ENCODE measurements around the gene ZNRD2. TPM values are rescaled to one million over a fixed set of nuclear protein-coding genes. Genes with fewer than 3 reads are reported as not detected.

The ZNRD2 gene
- total RNA-seq, 2 experiments from 2014 or later: 38.7 to 39.9 TPM

- no peaks in the 10 kb centered on the region for H3K27me3 ChIP-seq (ENCODE audit: control insufficient read depth in 1 of 2, insufficient read depth in 2 of 2, low read length in 2 of 2)
- no peaks in the 10 kb centered on the region for H3K9me3 ChIP-seq (ENCODE audit: control insufficient read depth in 1 of 2, insufficient read depth in 1 of 2, low read length in 2 of 2)
- H3K36me3 ChIP-seq (ENCODE audit: insufficient read depth, low read length): peaks cover 16% of the 10 kb centered on the region
- ATAC-seq (ENCODE audit: poor library complexity) (no peak), DNase-seq (peak in 2 of 14 experiments; percentile 35 to 60)
- peaks cover 70% of the 10 kb centered on the region for H3K4me1 Mint-ChIP-seq (ENCODE audit: low read depth)
- no peaks in the 10 kb centered on the region for H3K27me3 Mint-ChIP-seq
- POLR2A ChIA-PET: interaction anchor here (0.9 to 4.3 kb wide), 11 partner anchors 12 to 132 kb away, joined by 3 to 31 read pairs (median 9); partner anchors contain the start of genes EHBP1L1, FAM89B, NEAT1 and PCNX3
- peaks cover 41% of the 10 kb centered on the region for H3K36me3 Mint-ChIP-seq (ENCODE audit: low read depth)
- CTCF ChIA-PET: interaction anchor here (4.0 kb wide), 1 partner anchor 14 kb away, joined by 21 read pairs; no protein-coding TSS in a partner anchor
- H3K4me1 ChIP-seq (ENCODE audit: insufficient read depth, low read length): peaks cover 79% of the 10 kb centered on the region
- TF ChIP-seq, protein P1, sequence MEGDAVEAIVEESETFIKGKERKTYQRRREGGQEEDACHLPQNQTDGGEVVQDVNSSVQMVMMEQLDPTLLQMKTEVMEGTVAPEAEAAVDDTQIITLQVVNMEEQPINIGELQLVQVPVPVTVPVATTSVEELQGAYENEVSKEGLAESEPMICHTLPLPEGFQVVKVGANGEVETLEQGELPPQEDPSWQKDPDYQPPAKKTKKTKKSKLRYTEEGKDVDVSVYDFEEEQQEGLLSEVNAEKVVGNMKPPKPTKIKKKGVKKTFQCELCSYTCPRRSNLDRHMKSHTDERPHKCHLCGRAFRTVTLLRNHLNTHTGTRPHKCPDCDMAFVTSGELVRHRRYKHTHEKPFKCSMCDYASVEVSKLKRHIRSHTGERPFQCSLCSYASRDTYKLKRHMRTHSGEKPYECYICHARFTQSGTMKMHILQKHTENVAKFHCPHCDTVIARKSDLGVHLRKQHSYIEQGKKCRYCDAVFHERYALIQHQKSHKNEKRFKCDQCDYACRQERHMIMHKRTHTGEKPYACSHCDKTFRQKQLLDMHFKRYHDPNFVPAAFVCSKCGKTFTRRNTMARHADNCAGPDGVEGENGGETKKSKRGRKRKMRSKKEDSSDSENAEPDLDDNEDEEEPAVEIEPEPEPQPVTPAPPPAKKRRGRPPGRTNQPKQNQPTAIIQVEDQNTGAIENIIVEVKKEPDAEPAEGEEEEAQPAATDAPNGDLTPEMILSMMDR (IDR thresholded peaks at IDR 0.05): no peak
- intact Hi-C loops (cut with DNase I, micrococcal nuclease): no loop called here
- H3K27ac Mint-ChIP-seq: peak overlapping the region; percentile 87
- H3K4me3 Mint-ChIP-seq: peak overlapping the region; percentile 94
- H3K27ac ChIP-seq (ENCODE audit: low read depth in 1 of 2, low read length in 2 of 2): peak overlapping the region; percentile 41 to 72
- H3K4me3 ChIP-seq (ENCODE audit: low read length): peak overlapping the region; percentile 10
- H3K9me3 Mint-ChIP-seq: no peaks in the 10 kb centered on the region
Measured at GRCh38 chr11:65554057-65554818, 16.0 kb upstream of the ZNRD2 start.

DNA sequence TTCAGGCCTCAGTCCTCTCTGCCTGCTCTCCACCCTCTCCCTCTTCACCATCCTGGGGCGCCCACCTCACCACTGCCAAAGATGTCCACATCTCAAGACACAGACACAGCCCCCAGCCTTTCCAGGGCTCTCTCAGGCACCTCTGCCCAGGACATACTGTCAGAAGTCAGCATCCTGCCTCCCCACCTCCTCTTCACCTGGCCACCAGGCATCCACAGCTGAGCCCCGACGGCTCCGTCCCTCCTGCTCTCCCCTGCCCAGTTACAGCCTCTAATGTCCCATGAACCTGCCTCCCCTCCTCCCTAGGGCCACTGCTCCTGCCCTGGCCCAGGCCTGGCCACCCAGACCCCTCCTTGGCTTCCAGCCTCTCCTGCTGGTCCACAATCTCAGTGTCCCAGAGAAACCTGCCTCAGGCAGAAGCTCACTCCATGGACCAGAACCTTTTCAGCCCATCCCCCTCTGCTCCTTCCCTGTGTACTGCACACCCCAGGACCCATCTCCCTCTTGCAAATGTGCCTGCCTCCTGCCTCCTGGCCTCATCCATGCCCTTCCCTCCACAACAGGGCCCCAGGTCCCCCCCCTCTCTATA is 15.3 kb upstream of the ZNRD2 start:
- Histone ChIP-seq H3K27me3 (ENCODE audit: control insufficient read depth in 1 of 2, insufficient read depth in 2 of 2, low read length in 2 of 2) (no peaks in the 10 kb centered on the region), H3K36me3 (ENCODE audit: insufficient read depth, low read length) (peaks cover 15% of the 10 kb centered on the region), H3K9me3 (ENCODE audit: control insufficient read depth in 1 of 2, insufficient read depth in 1 of 2, low read length in 2 of 2) (no peaks in the 10 kb centered on the region), H3K27ac (ENCODE audit: low read depth in 1 of 2, low read length in 2 of 2) (peak overlapping the region; percentile 41 to 72), H3K4me3 (ENCODE audit: low read length) (no peak overlapping the region), H3K4me1 (ENCODE audit: insufficient read depth, low read length) (peaks cover 82% of the 10 kb centered on the region)
- no peak for ATAC-seq (ENCODE audit: poor library complexity)
- Mint-ChIP-seq H3K36me3 (ENCODE audit: low read depth) (peaks cover 36% of the 10 kb centered on the region), H3K27ac (peak overlapping the region; percentile 87), H3K4me3 (peak overlapping the region; percentile 94), H3K27me3 (no peaks in the 10 kb centered on the region), H3K4me1 (ENCODE audit: low read depth) (peaks cover 76% of the 10 kb centered on the region), H3K9me3 (no peaks in the 10 kb centered on the region)
- TF ChIP-seq, protein P1 (IDR thresholded peaks at IDR 0.05): no peak
- ChIA-PET POLR2A (interaction anchor here (0.6 to 3.4 kb wide), 7 partner anchors 8 to 57 kb away, joined by 3 to 23 read pairs (median 6); partner anchors contain the start of genes EHBP1L1, FAM89B and ZNRD2), CTCF (interaction anchor here (4.0 kb wide), 1 partner anchor 14 kb away, joined by 21 read pairs; no protein-coding TSS in a partner anchor)
- intact Hi-C loops (cut with DNase I, micrococcal nuclease): no loop called here
- DNase-seq: no peak

DNA sequence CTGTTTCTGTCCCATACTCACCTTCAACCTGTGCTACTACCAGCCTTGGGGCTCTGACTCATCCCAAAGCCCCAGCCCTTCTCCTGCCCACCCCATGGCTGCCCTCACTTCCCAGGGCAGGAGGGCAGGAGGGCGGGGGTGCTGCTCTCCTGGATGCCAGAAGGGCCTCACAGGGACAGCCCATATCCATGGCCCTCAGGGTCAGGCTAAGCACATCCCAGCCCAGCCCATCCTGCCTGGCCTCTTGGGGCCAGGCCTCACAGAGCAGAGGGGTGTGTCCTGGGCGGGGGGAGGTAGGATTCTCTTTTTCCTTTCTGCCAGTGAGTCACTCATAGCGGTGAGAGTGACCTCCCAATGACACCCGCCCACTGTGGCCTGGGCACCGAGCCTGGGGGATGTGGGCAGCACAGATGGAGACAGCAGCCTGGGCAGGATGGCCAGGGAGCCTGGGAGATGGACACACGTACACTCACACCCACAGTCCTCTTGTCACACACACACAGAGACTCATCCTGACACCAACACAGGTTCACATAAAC is 14.5 kb upstream of the ZNRD2 start:
- ATAC-seq (ENCODE audit: poor library complexity) (no peak), DNase-seq (peak in 3 of 14 experiments; percentile 30 to 50 (median 34))
- no peaks in the 10 kb centered on the region for H3K9me3 ChIP-seq (ENCODE audit: control insufficient read depth in 1 of 2, insufficient read depth in 1 of 2, low read length in 2 of 2)
- Mint-ChIP-seq H3K27me3 (no peaks in the 10 kb centered on the region), H3K27ac (peak overlapping the region; percentile 87), H3K9me3 (no peaks in the 10 kb centered on the region), H3K4me1 (ENCODE audit: low read depth) (peaks cover 81% of the 10 kb centered on the region), H3K4me3 (peak overlapping the region; percentile 94), H3K36me3 (ENCODE audit: low read depth) (peaks cover 31% of the 10 kb centered on the region)
- TF ChIP-seq, protein P1 (IDR thresholded peaks at IDR 0.05): no peak
- H3K4me3 ChIP-seq (ENCODE audit: low read length): no peak overlapping the region
- no peaks in the 10 kb centered on the region for H3K27me3 ChIP-seq (ENCODE audit: control insufficient read depth in 1 of 2, insufficient read depth in 2 of 2, low read length in 2 of 2)
- peaks cover 13% of the 10 kb centered on the region for H3K36me3 ChIP-seq (ENCODE audit: insufficient read depth, low read length)
- intact Hi-C loops (cut with DNase I, micrococcal nuclease): no loop called here
- CTCF ChIA-PET: interaction anchor here (1.3 to 4.0 kb wide), 3 partner anchors 10 to 33 kb away, joined by 4 to 21 read pairs (median 5); no protein-coding TSS in a partner anchor
- POLR2A ChIA-PET: interaction anchor here (0.9 to 3.4 kb wide), 8 partner anchors 9 to 60 kb away, joined by 3 to 23 read pairs (median 6); partner anchors contain the start of genes EHBP1L1, FAM89B, PCNX3 and ZNRD2
- H3K4me1 ChIP-seq (ENCODE audit: insufficient read depth, low read length): peaks cover 90% of the 10 kb centered on the region
- peak overlapping the region; percentile 64 to 72 for H3K27ac ChIP-seq (ENCODE audit: low read depth in 1 of 2, low read length in 2 of 2)

Data from CD4-positive, alpha-beta T cell (primary cell).